ENCODE results near the gene FAF1. TPM values are rescaled to one million over a fixed set of nuclear protein-coding genes. Genes with fewer than 3 reads are reported as not detected.

The FAF1 gene
- total RNA-seq, 2 donors from 2014 or later = 25.5 to 68.6 TPM

DNA sequence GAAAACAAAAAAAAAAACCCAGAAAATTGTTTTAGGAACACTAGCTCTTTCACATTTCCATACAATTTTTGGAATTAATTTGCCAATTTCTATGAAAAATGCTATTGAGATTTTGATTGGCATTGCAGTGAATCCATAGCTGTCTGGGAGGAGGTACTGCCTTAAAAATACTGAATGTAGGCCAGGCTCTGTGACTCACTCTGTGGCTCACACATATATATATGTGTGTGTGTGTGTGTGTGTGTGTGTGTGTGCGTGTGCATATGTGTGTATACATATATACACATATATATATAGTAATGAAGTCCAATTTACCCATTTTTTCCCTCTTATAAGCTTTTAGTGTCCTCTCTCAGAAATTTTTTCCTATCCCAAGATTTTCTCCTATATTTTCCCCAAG is 322.6 kb downstream of the FAF1 start:
- Histone ChIP-seq H3K27ac (no peak overlapping the region), H3K4me1 (ENCODE audit: control insufficient read depth in 1 of 2, low read depth in 2 of 2) (no peaks in the 10 kb centered on the region), H3K36me3 (no peaks in the 10 kb centered on the region), H3K9me3 (no peaks in the 10 kb centered on the region), H3K27me3 (replicated peaks; ENCODE audit: insufficient read depth) (no peaks in the 10 kb centered on the region), H3K4me3 (no peak overlapping the region)
- DNase-seq (ENCODE audit: low spot score) (no peak), ATAC-seq (ENCODE audit: insufficient number of reproducible peaks, low FRiP score, low read depth) (no peak)
- TF ChIP-seq, protein P1, sequence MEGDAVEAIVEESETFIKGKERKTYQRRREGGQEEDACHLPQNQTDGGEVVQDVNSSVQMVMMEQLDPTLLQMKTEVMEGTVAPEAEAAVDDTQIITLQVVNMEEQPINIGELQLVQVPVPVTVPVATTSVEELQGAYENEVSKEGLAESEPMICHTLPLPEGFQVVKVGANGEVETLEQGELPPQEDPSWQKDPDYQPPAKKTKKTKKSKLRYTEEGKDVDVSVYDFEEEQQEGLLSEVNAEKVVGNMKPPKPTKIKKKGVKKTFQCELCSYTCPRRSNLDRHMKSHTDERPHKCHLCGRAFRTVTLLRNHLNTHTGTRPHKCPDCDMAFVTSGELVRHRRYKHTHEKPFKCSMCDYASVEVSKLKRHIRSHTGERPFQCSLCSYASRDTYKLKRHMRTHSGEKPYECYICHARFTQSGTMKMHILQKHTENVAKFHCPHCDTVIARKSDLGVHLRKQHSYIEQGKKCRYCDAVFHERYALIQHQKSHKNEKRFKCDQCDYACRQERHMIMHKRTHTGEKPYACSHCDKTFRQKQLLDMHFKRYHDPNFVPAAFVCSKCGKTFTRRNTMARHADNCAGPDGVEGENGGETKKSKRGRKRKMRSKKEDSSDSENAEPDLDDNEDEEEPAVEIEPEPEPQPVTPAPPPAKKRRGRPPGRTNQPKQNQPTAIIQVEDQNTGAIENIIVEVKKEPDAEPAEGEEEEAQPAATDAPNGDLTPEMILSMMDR (IDR thresholded peaks at IDR 0.05) = no peak

DNA sequence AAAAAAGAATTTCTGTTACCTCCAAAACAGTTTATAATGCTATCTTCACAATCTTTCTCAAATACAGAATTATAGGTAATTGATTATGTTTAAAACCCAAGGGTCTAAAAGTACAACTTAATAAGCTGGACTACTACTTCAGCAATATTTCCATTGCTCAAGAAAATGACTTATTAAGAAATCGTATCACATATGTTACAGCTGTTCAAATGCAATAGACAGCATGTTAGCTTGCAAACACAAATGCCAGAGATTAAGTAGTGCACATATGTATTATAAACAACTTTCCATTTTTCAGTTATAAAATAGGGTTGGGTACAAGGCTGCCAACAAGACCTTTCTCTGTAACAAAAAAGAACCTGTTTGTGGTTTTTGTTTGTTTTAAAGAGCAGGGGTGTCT is 325.8 kb downstream of the FAF1 start:
- DNase-seq (ENCODE audit: low spot score) = no peak
- TF ChIP-seq, protein P1 (IDR thresholded peaks at IDR 0.05) = no peak

DNA sequence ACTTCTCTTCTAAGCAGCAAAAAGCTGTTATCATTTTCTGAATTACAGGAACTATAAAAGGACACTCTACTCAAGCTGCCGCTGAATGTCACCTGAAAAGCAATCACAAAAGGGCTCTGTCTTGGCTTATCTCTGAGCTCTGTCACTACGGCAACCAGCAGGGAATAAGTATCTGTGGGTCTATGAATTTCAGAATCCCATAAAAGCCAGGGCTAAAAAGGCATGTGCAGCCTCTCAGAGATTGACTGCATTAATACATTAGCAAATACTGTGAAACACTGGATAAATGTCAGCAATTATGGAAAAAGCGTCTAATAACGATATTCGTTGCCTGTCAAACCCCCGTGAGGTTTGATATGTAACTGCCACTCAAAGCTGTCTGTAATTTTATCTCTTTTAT is 326.6 kb downstream of the FAF1 start:
- H3K27ac ChIP-seq = no peak overlapping the region
- H3K36me3 ChIP-seq = no peaks in the 10 kb centered on the region
- no peak for DNase-seq (ENCODE audit: low spot score)
- no peaks in the 10 kb centered on the region for H3K27me3 ChIP-seq (replicated peaks; ENCODE audit: insufficient read depth)
- no peak overlapping the region for H3K4me3 ChIP-seq
- TF ChIP-seq, protein P1 (IDR thresholded peaks at IDR 0.05) = no peak
- no peaks in the 10 kb centered on the region for H3K9me3 ChIP-seq
- no peak for ATAC-seq (ENCODE audit: insufficient number of reproducible peaks, low FRiP score, low read depth)
- H3K4me1 ChIP-seq (ENCODE audit: control insufficient read depth in 1 of 2, low read depth in 2 of 2) = no peaks in the 10 kb centered on the region

More for the DNA sequence above, 325.8 kb downstream of the FAF1 start:
- Histone ChIP-seq H3K9me3 (no peaks in the 10 kb centered on the region), H3K4me1 (ENCODE audit: control insufficient read depth in 1 of 2, low read depth in 2 of 2) (no peaks in the 10 kb centered on the region), H3K27me3 (replicated peaks; ENCODE audit: insufficient read depth) (no peaks in the 10 kb centered on the region), H3K27ac (no peak overlapping the region), H3K4me3 (no peak overlapping the region), H3K36me3 (no peaks in the 10 kb centered on the region)
- ATAC-seq (ENCODE audit: insufficient number of reproducible peaks, low FRiP score, low read depth) = no peak

DNA sequence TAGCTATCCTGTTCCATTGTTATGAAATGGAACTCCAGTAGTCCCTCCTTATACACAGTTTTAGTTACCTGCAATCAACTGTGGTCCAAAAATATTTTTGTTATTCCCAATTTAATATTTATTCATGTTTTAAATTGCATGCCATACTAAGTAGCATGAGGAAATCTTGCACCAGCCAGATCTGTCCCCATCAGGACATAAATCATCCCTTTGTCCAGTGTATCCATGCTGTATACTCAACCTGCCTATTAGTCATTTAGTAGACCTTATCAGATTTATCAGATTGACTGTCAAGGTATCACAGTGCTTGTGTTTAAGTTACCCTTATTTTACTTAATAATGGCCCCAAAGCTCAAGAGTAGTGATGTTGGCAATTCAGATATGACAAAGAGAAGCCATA is 328.9 kb downstream of the FAF1 start:
- DNase-seq (ENCODE audit: low spot score) (no peak), ATAC-seq (ENCODE audit: insufficient number of reproducible peaks, low FRiP score, low read depth) (no peak)
- Histone ChIP-seq H3K4me1 (ENCODE audit: control insufficient read depth in 1 of 2, low read depth in 2 of 2) (no peaks in the 10 kb centered on the region), H3K36me3 (no peaks in the 10 kb centered on the region), H3K27me3 (replicated peaks; ENCODE audit: insufficient read depth) (no peaks in the 10 kb centered on the region), H3K9me3 (no peaks in the 10 kb centered on the region), H3K27ac (no peak overlapping the region), H3K4me3 (no peak overlapping the region)
- TF ChIP-seq, protein P1 (IDR thresholded peaks at IDR 0.05) = no peak

DNA sequence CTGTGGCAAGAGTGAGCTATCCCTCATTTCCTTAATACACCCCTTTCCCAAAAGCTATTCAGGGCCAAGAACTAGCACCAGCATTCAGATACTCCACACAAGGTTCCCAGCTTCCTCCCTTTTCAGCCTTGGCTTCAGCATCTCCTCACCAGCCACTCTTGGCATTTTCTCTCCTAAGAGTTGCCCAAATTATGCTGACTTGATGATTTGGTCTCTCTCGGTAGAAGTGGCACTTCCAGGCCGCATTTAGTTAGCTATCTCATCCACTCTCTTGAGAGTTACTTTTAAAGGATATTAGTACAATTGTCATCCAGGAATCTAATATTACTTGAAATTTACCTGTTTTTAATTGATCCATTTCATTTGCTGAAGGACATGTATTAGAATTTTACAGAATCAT is 337.8 kb downstream of the FAF1 start:
- TF ChIP-seq, protein P1 (IDR thresholded peaks at IDR 0.05) = no peak

More for the DNA sequence above, 337.8 kb downstream of the FAF1 start:
- ATAC-seq (ENCODE audit: insufficient number of reproducible peaks, low FRiP score, low read depth) (no peak), DNase-seq (ENCODE audit: low spot score) (no peak)
- Histone ChIP-seq H3K4me1 (ENCODE audit: control insufficient read depth in 1 of 2, low read depth in 2 of 2) (no peaks in the 10 kb centered on the region), H3K4me3 (no peak overlapping the region), H3K27ac (no peak overlapping the region), H3K36me3 (no peaks in the 10 kb centered on the region), H3K9me3 (no peaks in the 10 kb centered on the region), H3K27me3 (replicated peaks; ENCODE audit: insufficient read depth) (no peaks in the 10 kb centered on the region)

Measured in thoracic aorta (tissue), 2 donors.